ENCODE data around the gene OCIAD1. TPM values are rescaled to one million over a fixed set of nuclear protein-coding genes. Genes with fewer than 3 reads are reported as not detected.
"Not testable (repeated sequence)": the region's sequence is repeated elsewhere in the genome, so short reads cannot be mapped to it uniquely, and the experiment has no call there.

The OCIAD1 gene
- total RNA-seq, 1 donor from 2014 or later = 96.7 TPM

- DNase-seq (ENCODE audit: low spot score) = not testable (repeated sequence)
Observed at GRCh38 chr4:48816297-48816696, 14.6 kb upstream of the OCIAD1 start.

- no peak for DNase-seq (ENCODE audit: low spot score)
Observed at GRCh38 chr4:48816971-48817370, 13.9 kb upstream of the OCIAD1 start.

GRCh38 chr4:48821431-48821830 is 9.5 kb upstream of the OCIAD1 start:
- not testable (repeated sequence) for DNase-seq (ENCODE audit: low spot score)

GRCh38 chr4:48827622-48828021 is 3.3 kb upstream of the OCIAD1 start:
- no peak for DNase-seq (ENCODE audit: low spot score)

GRCh38 chr4:48831532-48832030 is 693 bp downstream of the OCIAD1 start:
- no peak for DNase-seq (ENCODE audit: low spot score)

GRCh38 chr4:48832571-48832970 is 1.7 kb downstream of the OCIAD1 start:
- DNase-seq (ENCODE audit: low spot score) = no peak

- no peak for DNase-seq (ENCODE audit: low spot score)
Observed at GRCh38 chr4:48836658-48837057, 5.8 kb downstream of the OCIAD1 start.

GRCh38 chr4:48841045-48841827 is 10.3 kb downstream of the OCIAD1 start:
- no peak for DNase-seq (ENCODE audit: low spot score)

- no peak for DNase-seq (ENCODE audit: low spot score)
Observed at GRCh38 chr4:48844843-48845242, 14.0 kb downstream of the OCIAD1 start.

GRCh38 chr4:48848799-48849198 is 17.9 kb downstream of the OCIAD1 start:
- not testable (repeated sequence) for DNase-seq (ENCODE audit: low spot score)

- no peak for DNase-seq (ENCODE audit: low spot score)
Observed at GRCh38 chr4:48851651-48852050, 20.8 kb downstream of the OCIAD1 start.

- DNase-seq (ENCODE audit: low spot score) = no peak
Observed at GRCh38 chr4:48853604-48854394, 22.9 kb downstream of the OCIAD1 start.

GRCh38 chr4:48854395-48854683 is 23.5 kb downstream of the OCIAD1 start:
- DNase-seq (ENCODE audit: low spot score) = no peak

GRCh38 chr4:48854982-48855381 is 24.1 kb downstream of the OCIAD1 start:
- DNase-seq (ENCODE audit: low spot score) = no peak

- no peak for DNase-seq (ENCODE audit: low spot score)
Observed at GRCh38 chr4:48858130-48858529, 27.2 kb downstream of the OCIAD1 start.

GRCh38 chr4:48862038-48862437 is 31.1 kb downstream of the OCIAD1 start:
- no peak for DNase-seq (ENCODE audit: low spot score)

- DNase-seq (ENCODE audit: low spot score) = no peak
Observed at GRCh38 chr4:48862661-48863060, 31.8 kb downstream of the OCIAD1 start.

- DNase-seq (ENCODE audit: low spot score) = no peak
Observed at GRCh38 chr4:48863728-48864127, 32.8 kb downstream of the OCIAD1 start.

GRCh38 chr4:48864696-48865095 is 33.8 kb downstream of the OCIAD1 start:
- not testable (repeated sequence) for DNase-seq (ENCODE audit: low spot score)

GRCh38 chr4:48877827-48878535 is 47.1 kb downstream of the OCIAD1 start:
- DNase-seq (ENCODE audit: low spot score) = no peak

- DNase-seq (ENCODE audit: low spot score) = no peak
Observed at GRCh38 chr4:48879561-48880442, 48.9 kb downstream of the OCIAD1 start.
